Trophoblast cell (in vitro differentiated cells and primary cell): ENCODE data around the gene TBL1X.

ENCODE experiments used
- DNase-seq, 2 donors: peaks; one replicate each; pipeline ENCODE4 v3.0.0-alpha.2; 2016
- H2AFZ ChIP-seq: 2 replicates; pipeline ENCODE4 v1.6.1; 2013; ENCODE audit warnings: low read length, moderate library complexity, mild to moderate bottlenecking; ENCODE audit not compliant: insufficient read depth, poor library complexity
- H2AK5ac ChIP-seq: 2 replicates; pipeline ENCODE4 v1.6.1; 2013; ENCODE audit warnings: mild to moderate bottlenecking, low read length
- H2BK120ac ChIP-seq: 2 replicates; pipeline ENCODE4 v1.6.1; 2013; ENCODE audit warnings: low read length, mild to moderate bottlenecking, moderate library complexity; ENCODE audit not compliant: insufficient read depth, poor library complexity
- H2BK12ac ChIP-seq: 2 replicates; pipeline ENCODE4 v1.6.1; 2013; ENCODE audit warnings: mild to moderate bottlenecking, low read length, moderate library complexity
- H2BK5ac ChIP-seq: 2 replicates; pipeline ENCODE4 v1.6.1; 2013; ENCODE audit warnings: low read length, low read depth, moderate library complexity, mild to moderate bottlenecking; ENCODE audit not compliant: poor library complexity
- H3K14ac ChIP-seq: 2 replicates; pipeline ENCODE4 v1.6.1; 2013; ENCODE audit warnings: mild to moderate bottlenecking, low read length
- H3K18ac ChIP-seq: 2 replicates; pipeline ENCODE4 v1.6.1; 2013; ENCODE audit warnings: mild to moderate bottlenecking, low read length
- H3K23ac ChIP-seq: 2 replicates; pipeline ENCODE4 v1.6.1; 2013; ENCODE audit warnings: low read length
- H3K27ac ChIP-seq: 2 replicates; pipeline ENCODE4 v1.5.1; 2013; ENCODE audit warnings: low read depth, mild to moderate bottlenecking, inconsistent platforms, low read length, moderate library complexity
- H3K27me3 ChIP-seq: 2 replicates; pipeline ENCODE4 v1.6.1; 2013; ENCODE audit warnings: inconsistent platforms, mild to moderate bottlenecking, low read length, moderate library complexity; ENCODE audit not compliant: insufficient read depth
- H3K36me3 ChIP-seq, 2 experiments: 1 replicate in 1 of 2; 2 replicates in 1 of 2; pipeline ENCODE4 v1.6.1; 2013; ENCODE audit warnings: low read length in 2 of 2, mild to moderate bottlenecking in 2 of 2, moderate library complexity in 1 of 2; ENCODE audit not compliant: insufficient read depth in 2 of 2, control insufficient read depth in 1 of 2
- H3K4ac ChIP-seq: 2 replicates; pipeline ENCODE4 v1.6.1; 2013; ENCODE audit warnings: low read depth, mild to moderate bottlenecking, low read length, moderate library complexity
- H3K4me1 ChIP-seq, 2 experiments: 1 replicate in 1 of 2; 2 replicates in 1 of 2; pipeline ENCODE4 v1.6.1; 2013; ENCODE audit warnings: low read length in 2 of 2, mild to moderate bottlenecking in 2 of 2, moderate library complexity in 1 of 2; ENCODE audit not compliant: insufficient read depth in 2 of 2, control insufficient read depth in 1 of 2
- H3K4me2 ChIP-seq: 2 replicates; pipeline ENCODE4 v1.6.1; 2013; ENCODE audit warnings: inconsistent platforms, mild to moderate bottlenecking, low read length, moderate library complexity
- H3K4me3 ChIP-seq: 2 replicates; pipeline ENCODE4 v1.5.1; 2013; ENCODE audit warnings: mild to moderate bottlenecking, low read depth, low read length, inconsistent platforms
- H3K79me1 ChIP-seq: one replicate; pipeline ENCODE4 v1.6.1; 2013; ENCODE audit warnings: low read length
- H3K79me2 ChIP-seq: 2 replicates; pipeline ENCODE4 v1.6.1; 2013; ENCODE audit warnings: low read length, mild to moderate bottlenecking; ENCODE audit not compliant: control insufficient read depth, insufficient read depth, poor library complexity
- H3K9ac ChIP-seq: 2 replicates; pipeline ENCODE4 v1.6.1; 2013; ENCODE audit warnings: mild to moderate bottlenecking, low read length
- H3K9me3 ChIP-seq: 2 replicates; pipeline ENCODE4 v1.6.1; 2013; ENCODE audit warnings: low read depth, mild to moderate bottlenecking, control low read depth, inconsistent platforms, low read length; ENCODE audit not compliant: insufficient read depth
- H4K12ac ChIP-seq: 2 replicates; pipeline ENCODE4 v1.6.1; 2013; ENCODE audit warnings: low read depth, mild to moderate bottlenecking, low read length, moderate library complexity
- H4K8ac ChIP-seq: 2 replicates; pipeline ENCODE4 v1.6.1; 2013; ENCODE audit warnings: low read depth, mild to moderate bottlenecking, low read length, moderate library complexity
- H4K91ac ChIP-seq: one replicate; pipeline ENCODE4 v1.6.1; 2013; ENCODE audit warnings: low read depth, mild to moderate bottlenecking, low read length, moderate library complexity
- WGBS: extraction: QIAGEN DNeasy Blood & Tissue Kit; methylation state at CpG from one replicate; pipeline ENCODE4 v1.1.7; 2013; ENCODE audit warnings: missing lambda C conversion rate; ENCODE audit not compliant: insufficient read length, insufficient coverage; ENCODE audit errors: extremely low coverage; 5-methylcytosine and 5-hydroxymethylcytosine counted together

Gene TBL1X

GRCh38 chrX:9728261-9728660 lies 263.4 kb downstream of the TBL1X start:
- no peak overlapping the region for H3K27ac ChIP-seq
- H3K4me3 ChIP-seq = no peak overlapping the region
- H3K27me3 ChIP-seq = no peaks in the 10 kb centered on the region
- H3K36me3 ChIP-seq = peaks cover under 1 to 2% of the 10 kb centered on the region in 2 experiments
- H3K79me1 ChIP-seq = no peaks in the 10 kb centered on the region
- H2AK5ac ChIP-seq = no peak overlapping the region
- peaks cover 2% of the 10 kb centered on the region for H3K9me3 ChIP-seq
- H3K4ac ChIP-seq = no peak overlapping the region
- no peaks in the 10 kb centered on the region for H3K4me1 ChIP-seq
- H4K12ac ChIP-seq = no peak overlapping the region
- no CpG with 5 or more reads among the region's 3 CpGs for WGBS
- no peak overlapping the region for H2BK120ac ChIP-seq
- H3K18ac ChIP-seq = no peak overlapping the region
- H3K4me2 ChIP-seq = no peak overlapping the region
- no peak overlapping the region for H3K23ac ChIP-seq
- no peak overlapping the region for H4K8ac ChIP-seq
- H3K79me2 ChIP-seq = no peaks in the 10 kb centered on the region
- DNase-seq = no peak
- no peak overlapping the region for H2AFZ ChIP-seq
- no peak overlapping the region for H2BK5ac ChIP-seq
- no peak overlapping the region for H3K14ac ChIP-seq
- H2BK12ac ChIP-seq = no peak overlapping the region
- H4K91ac ChIP-seq = no peak overlapping the region
- no peak overlapping the region for H3K9ac ChIP-seq

DNA sequence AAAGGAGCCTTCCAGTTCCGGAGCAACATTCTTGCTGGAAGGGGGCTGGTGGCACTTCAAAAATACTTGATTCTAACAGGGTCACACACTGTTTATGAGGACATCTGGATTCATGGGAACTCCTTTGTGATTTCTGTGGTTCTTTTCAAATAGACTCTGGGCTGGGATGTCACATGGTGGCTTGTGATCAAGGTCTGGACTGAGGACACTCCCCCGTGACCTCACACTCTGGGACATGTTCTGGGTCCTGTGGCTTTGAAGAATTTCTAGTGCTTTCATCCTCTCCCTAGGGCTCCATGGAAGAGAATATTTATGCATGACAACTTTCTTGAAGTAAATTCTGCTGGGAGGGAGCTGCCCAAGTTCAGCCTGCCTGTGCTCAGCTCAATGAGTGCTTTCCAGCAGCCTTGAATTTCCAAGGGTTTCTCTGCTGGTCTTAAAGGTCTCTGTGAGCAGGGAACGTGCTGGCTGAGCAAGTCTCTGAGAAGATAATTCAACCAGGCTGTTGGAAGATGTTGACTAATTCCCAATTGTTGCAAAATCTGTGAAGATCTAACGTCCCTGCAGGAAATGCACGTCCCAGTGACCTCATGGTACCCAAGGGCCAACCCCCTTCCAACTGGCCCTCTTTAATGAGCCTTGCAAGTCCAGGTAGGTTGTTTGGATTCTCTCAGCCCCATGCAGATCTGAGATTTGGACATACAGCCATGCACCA lies 264.5 kb downstream of the TBL1X start:
- no peak overlapping the region for H4K91ac ChIP-seq
- no peaks in the 10 kb centered on the region for H3K79me1 ChIP-seq
- no CpG with 5 or more reads among the region's 5 CpGs for WGBS
- no peak overlapping the region for H4K12ac ChIP-seq
- H3K18ac ChIP-seq = no peak overlapping the region
- H2BK12ac ChIP-seq = no peak overlapping the region
- H2BK120ac ChIP-seq = no peak overlapping the region
- no peak overlapping the region for H3K27ac ChIP-seq
- H3K23ac ChIP-seq = no peak overlapping the region
- peak; percentile 16 to 23 for DNase-seq
- H3K79me2 ChIP-seq = no peaks in the 10 kb centered on the region
- H3K4me3 ChIP-seq = no peak overlapping the region
- H3K9ac ChIP-seq = no peak overlapping the region
- H3K4ac ChIP-seq = no peak overlapping the region
- no peak overlapping the region for H2AFZ ChIP-seq
- H2AK5ac ChIP-seq = no peak overlapping the region
- no peak overlapping the region for H4K8ac ChIP-seq
- peaks cover 0 to 2% of the 10 kb centered on the region in 2 experiments for H3K36me3 ChIP-seq
- H3K4me2 ChIP-seq = no peak overlapping the region
- H3K4me1 ChIP-seq = no peaks in the 10 kb centered on the region
- H3K14ac ChIP-seq = no peak overlapping the region
- no peaks in the 10 kb centered on the region for H3K27me3 ChIP-seq
- peaks cover 2% of the 10 kb centered on the region for H3K9me3 ChIP-seq
- no peak overlapping the region for H2BK5ac ChIP-seq

GRCh38 chrX:9730078-9730477 lies 265.2 kb downstream of the TBL1X start:
- H3K4ac ChIP-seq = no peak overlapping the region
- no peak overlapping the region for H2BK120ac ChIP-seq

GRCh38 chrX:9730752-9731151 lies 265.9 kb downstream of the TBL1X start:
- H2BK120ac ChIP-seq = no peak overlapping the region
- no peak overlapping the region for H3K27ac ChIP-seq
- H2BK5ac ChIP-seq = no peak overlapping the region
- no peak overlapping the region for H4K8ac ChIP-seq
- H2AK5ac ChIP-seq = no peak overlapping the region
- no peaks in the 10 kb centered on the region for H3K79me1 ChIP-seq
- no peak overlapping the region for H4K12ac ChIP-seq
- no peak overlapping the region for H3K4me3 ChIP-seq
- no peak overlapping the region for H3K14ac ChIP-seq
- H2BK12ac ChIP-seq = no peak overlapping the region
- H3K18ac ChIP-seq = no peak overlapping the region
- no peaks in the 10 kb centered on the region for H3K27me3 ChIP-seq
- no peak overlapping the region for H3K4me2 ChIP-seq
- H3K23ac ChIP-seq = no peak overlapping the region
- no peak overlapping the region for H4K91ac ChIP-seq
- no peak overlapping the region for H2AFZ ChIP-seq
- peaks cover 2% of the 10 kb centered on the region for H3K9me3 ChIP-seq
- no peaks in the 10 kb centered on the region for H3K79me2 ChIP-seq
- H3K4me1 ChIP-seq = no peaks in the 10 kb centered on the region
- no peak for DNase-seq
- H3K4ac ChIP-seq = no peak overlapping the region
- WGBS = no CpG with 5 or more reads among the region's 1 CpG
- no peaks in the 10 kb centered on the region for H3K36me3 ChIP-seq
- H3K9ac ChIP-seq = no peak overlapping the region

More at GRCh38 chrX:9730078-9730477, 265.2 kb downstream of the TBL1X start:
- Histone ChIP-seq H3K4me2 (no peak overlapping the region), H3K4me1 (no peaks in the 10 kb centered on the region), H3K27me3 (no peaks in the 10 kb centered on the region), H3K9me3 (peaks cover 2% of the 10 kb centered on the region), H3K36me3 (peaks cover 0 to 2% of the 10 kb centered on the region in 2 experiments), H3K79me1 (no peaks in the 10 kb centered on the region), H3K14ac (no peak overlapping the region), H3K27ac (no peak overlapping the region), H3K4me3 (no peak overlapping the region), H4K8ac (no peak overlapping the region), H3K23ac (no peak overlapping the region), H4K12ac (no peak overlapping the region), H4K91ac (no peak overlapping the region), H3K18ac (no peak overlapping the region), H3K79me2 (no peaks in the 10 kb centered on the region), H2BK5ac (no peak overlapping the region), H3K9ac (no peak overlapping the region), H2AK5ac (no peak overlapping the region), H2BK12ac (no peak overlapping the region), H2AFZ (no peak overlapping the region)
- WGBS = no CpG with 5 or more reads among the region's 3 CpGs
- no peak for DNase-seq
